ENCODE measurements around the gene PSMD12.
A peak's percentile ranks its signal among the peaks of the same experiment; 100 is the strongest.

The PSMD12 gene

GRCh38 chr17:67386965-67387551 is 20.7 kb upstream of the PSMD12 start:
- no peaks in the 10 kb centered on the region for H3K36me3 ChIP-seq (ENCODE audit: control insufficient read depth, insufficient read depth, low read length, severe bottlenecking)
- DNase-seq (ENCODE audit: low read depth), result peak; percentile 61
- H3K9me3 ChIP-seq (ENCODE audit: control insufficient read depth, low read length), result no peaks in the 10 kb centered on the region

DNA sequence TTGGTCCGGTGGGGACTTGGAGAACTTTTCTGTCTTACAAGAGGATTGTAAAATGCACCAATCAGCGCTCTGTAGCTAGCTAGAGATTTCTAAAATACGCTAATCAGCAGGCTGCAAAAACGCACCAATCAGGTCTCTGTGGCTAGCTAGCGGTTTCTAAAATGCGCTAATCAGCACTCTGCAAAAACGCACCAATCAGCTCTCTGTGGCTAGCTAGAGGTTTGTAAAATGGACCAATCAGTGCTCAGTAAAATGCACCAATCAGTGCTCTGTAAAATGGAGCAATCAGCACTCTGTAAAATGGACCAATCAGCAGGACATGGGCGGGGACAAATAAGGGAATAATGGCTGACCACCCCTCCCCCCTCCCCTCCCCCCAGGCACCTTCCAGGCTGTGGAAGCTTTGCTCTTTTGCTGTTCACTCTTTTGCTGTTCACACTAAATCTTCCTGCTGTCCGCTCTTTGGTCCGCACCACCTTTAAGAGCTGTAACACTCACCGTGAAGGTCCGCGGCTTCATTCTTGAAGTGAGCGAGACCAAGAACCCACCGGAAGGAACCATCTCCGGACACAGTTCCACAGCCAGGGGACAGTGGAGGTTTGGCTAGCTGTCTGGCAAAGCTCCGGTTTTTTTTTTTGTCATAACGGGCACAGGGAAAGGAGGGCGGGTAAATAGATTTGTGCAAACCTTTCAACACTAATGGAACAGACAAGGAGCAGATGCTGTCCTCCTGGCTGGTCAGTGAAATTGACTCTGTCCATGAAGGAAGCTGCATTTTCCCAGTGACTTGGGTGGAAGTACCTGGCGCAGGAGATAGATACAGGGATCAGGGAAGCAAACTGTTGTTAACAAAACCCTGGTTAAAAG is 19.0 kb upstream of the PSMD12 start:
- no peaks in the 10 kb centered on the region for H3K36me3 ChIP-seq (ENCODE audit: control insufficient read depth, insufficient read depth, low read length, severe bottlenecking)
- peaks cover 2% of the 10 kb centered on the region for H3K4me1 ChIP-seq (ENCODE audit: control insufficient read depth, insufficient read depth, low read length)
- no peak overlapping the region for H3K9ac ChIP-seq (ENCODE audit: low read length)
- DNase-seq (ENCODE audit: low read depth), result no peak
- no peaks in the 10 kb centered on the region for H3K9me3 ChIP-seq (ENCODE audit: control insufficient read depth, low read length)
- H3K27me3 ChIP-seq (replicated peaks; ENCODE audit: control insufficient read depth, insufficient read depth, low read length), result no peaks in the 10 kb centered on the region
- no peak overlapping the region for H3K4me3 ChIP-seq (ENCODE audit: low read length)

More at GRCh38 chr17:67386965-67387551, 20.7 kb upstream of the PSMD12 start:
- Histone ChIP-seq H3K4me3 (ENCODE audit: low read length) (no peak overlapping the region), H3K9ac (ENCODE audit: low read length) (no peak overlapping the region), H3K27me3 (replicated peaks; ENCODE audit: control insufficient read depth, insufficient read depth, low read length) (no peaks in the 10 kb centered on the region), H3K4me1 (ENCODE audit: control insufficient read depth, insufficient read depth, low read length) (peaks cover 10% of the 10 kb centered on the region)

GRCh38 chr17:67381929-67382257 is 15.5 kb upstream of the PSMD12 start:
- H3K9ac ChIP-seq (ENCODE audit: low read length), result no peak overlapping the region

GRCh38 chr17:67379251-67379630 is 12.9 kb upstream of the PSMD12 start:
- Histone ChIP-seq H3K4me3 (ENCODE audit: low read length) (peak overlapping the region; percentile 87), H3K36me3 (ENCODE audit: control insufficient read depth, insufficient read depth, low read length, severe bottlenecking) (no peaks in the 10 kb centered on the region), H3K27me3 (replicated peaks; ENCODE audit: control insufficient read depth, insufficient read depth, low read length) (no peaks in the 10 kb centered on the region), H3K9ac (ENCODE audit: low read length) (peak overlapping the region; percentile 80), H3K9me3 (ENCODE audit: control insufficient read depth, low read length) (no peaks in the 10 kb centered on the region), H3K4me1 (ENCODE audit: control insufficient read depth, insufficient read depth, low read length) (peaks cover 17% of the 10 kb centered on the region)
- no peak for DNase-seq (ENCODE audit: low read depth)

More at GRCh38 chr17:67381929-67382257, 15.5 kb upstream of the PSMD12 start:
- no peaks in the 10 kb centered on the region for H3K36me3 ChIP-seq (ENCODE audit: control insufficient read depth, insufficient read depth, low read length, severe bottlenecking)
- no peak overlapping the region for H3K4me3 ChIP-seq (ENCODE audit: low read length)
- H3K27me3 ChIP-seq (replicated peaks; ENCODE audit: control insufficient read depth, insufficient read depth, low read length), result no peaks in the 10 kb centered on the region
- no peak for DNase-seq (ENCODE audit: low read depth)
- H3K4me1 ChIP-seq (ENCODE audit: control insufficient read depth, insufficient read depth, low read length), result peaks cover 6% of the 10 kb centered on the region
- no peaks in the 10 kb centered on the region for H3K9me3 ChIP-seq (ENCODE audit: control insufficient read depth, low read length)

- peak overlapping the region; percentile 80 for H3K9ac ChIP-seq (ENCODE audit: low read length)
- peak overlapping the region; percentile 87 for H3K4me3 ChIP-seq (ENCODE audit: low read length)
- no peaks in the 10 kb centered on the region for H3K9me3 ChIP-seq (ENCODE audit: control insufficient read depth, low read length)
- peaks cover 17% of the 10 kb centered on the region for H3K4me1 ChIP-seq (ENCODE audit: control insufficient read depth, insufficient read depth, low read length)
- H3K36me3 ChIP-seq (ENCODE audit: control insufficient read depth, insufficient read depth, low read length, severe bottlenecking), result no peaks in the 10 kb centered on the region
- no peaks in the 10 kb centered on the region for H3K27me3 ChIP-seq (replicated peaks; ENCODE audit: control insufficient read depth, insufficient read depth, low read length)
- DNase-seq (ENCODE audit: low read depth), result peak; percentile 93
These were observed 12.3 kb upstream of the PSMD12 start for GRCh38 chr17:67378454-67379250.

- Histone ChIP-seq H3K36me3 (ENCODE audit: control insufficient read depth, insufficient read depth, low read length, severe bottlenecking) (no peaks in the 10 kb centered on the region), H3K27me3 (replicated peaks; ENCODE audit: control insufficient read depth, insufficient read depth, low read length) (no peaks in the 10 kb centered on the region), H3K9me3 (ENCODE audit: control insufficient read depth, low read length) (no peaks in the 10 kb centered on the region), H3K4me3 (ENCODE audit: low read length) (peak overlapping the region; percentile 87), H3K4me1 (ENCODE audit: control insufficient read depth, insufficient read depth, low read length) (peaks cover 17% of the 10 kb centered on the region), H3K9ac (ENCODE audit: low read length) (peak overlapping the region; percentile 80)
- DNase-seq (ENCODE audit: low read depth), result peak; percentile 78
These were observed 11.4 kb upstream of the PSMD12 start for GRCh38 chr17:67377488-67378453.

- Histone ChIP-seq H3K9ac (ENCODE audit: low read length) (peak within 1 kb of the TSS; percentile 80), H3K4me3 (ENCODE audit: low read length) (peak within 1 kb of the TSS; percentile 87), H3K9me3 (ENCODE audit: control insufficient read depth, low read length) (no peaks in the 10 kb centered on the region), H3K4me1 (ENCODE audit: control insufficient read depth, insufficient read depth, low read length) (peaks cover 17% of the 10 kb centered on the region), H3K27me3 (replicated peaks; ENCODE audit: control insufficient read depth, insufficient read depth, low read length) (no peaks in the 10 kb centered on the region), H3K36me3 (ENCODE audit: control insufficient read depth, insufficient read depth, low read length, severe bottlenecking) (no peaks in the 10 kb centered on the region)
- peak; percentile 98 for DNase-seq (ENCODE audit: low read depth)
These were observed 10.5 kb upstream of the PSMD12 start, which contains the start of gene PITPNC1 for GRCh38 chr17:67376737-67377487. Gene PITPNC1 (plus strand): TSS chr17:67377281.

GRCh38 chr17:67376415-67376736 is 10.0 kb upstream of the PSMD12 start:
- Histone ChIP-seq H3K36me3 (ENCODE audit: control insufficient read depth, insufficient read depth, low read length, severe bottlenecking) (no peaks in the 10 kb centered on the region), H3K9me3 (ENCODE audit: control insufficient read depth, low read length) (no peaks in the 10 kb centered on the region), H3K4me1 (ENCODE audit: control insufficient read depth, insufficient read depth, low read length) (peaks cover 17% of the 10 kb centered on the region), H3K27me3 (replicated peaks; ENCODE audit: control insufficient read depth, insufficient read depth, low read length) (no peaks in the 10 kb centered on the region), H3K9ac (ENCODE audit: low read length) (peak overlapping the region; percentile 80), H3K4me3 (ENCODE audit: low read length) (peak overlapping the region; percentile 87)
- DNase-seq (ENCODE audit: low read depth), result peak; percentile 81

DNA sequence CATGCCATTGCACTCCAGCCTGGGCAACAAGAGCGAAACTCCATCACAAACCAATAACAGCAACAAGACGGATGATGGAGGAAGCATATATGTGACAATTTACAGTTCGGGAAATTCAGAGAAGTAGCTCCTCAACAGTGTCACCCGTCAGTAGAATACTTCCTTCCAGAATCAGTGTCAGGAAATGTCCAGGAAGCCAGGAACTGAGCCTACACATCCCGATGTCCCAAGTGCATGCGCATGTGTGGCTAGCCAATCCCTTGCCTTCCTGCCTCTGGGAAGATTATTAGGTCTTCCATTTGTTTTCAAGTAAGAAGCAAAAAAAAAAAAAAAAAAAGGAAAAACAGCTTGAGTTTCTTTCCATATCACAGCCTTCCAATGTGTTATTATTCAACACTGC is 9.3 kb upstream of the PSMD12 start:
- DNase-seq (ENCODE audit: low read depth), result no peak
- no peak overlapping the region for H3K9ac ChIP-seq (ENCODE audit: low read length)
- H3K4me1 ChIP-seq (ENCODE audit: control insufficient read depth, insufficient read depth, low read length), result peaks cover 17% of the 10 kb centered on the region
- H3K36me3 ChIP-seq (ENCODE audit: control insufficient read depth, insufficient read depth, low read length, severe bottlenecking), result no peaks in the 10 kb centered on the region
- H3K27me3 ChIP-seq (replicated peaks; ENCODE audit: control insufficient read depth, insufficient read depth, low read length), result no peaks in the 10 kb centered on the region
- no peaks in the 10 kb centered on the region for H3K9me3 ChIP-seq (ENCODE audit: control insufficient read depth, low read length)
- no peak overlapping the region for H3K4me3 ChIP-seq (ENCODE audit: low read length)

DNA sequence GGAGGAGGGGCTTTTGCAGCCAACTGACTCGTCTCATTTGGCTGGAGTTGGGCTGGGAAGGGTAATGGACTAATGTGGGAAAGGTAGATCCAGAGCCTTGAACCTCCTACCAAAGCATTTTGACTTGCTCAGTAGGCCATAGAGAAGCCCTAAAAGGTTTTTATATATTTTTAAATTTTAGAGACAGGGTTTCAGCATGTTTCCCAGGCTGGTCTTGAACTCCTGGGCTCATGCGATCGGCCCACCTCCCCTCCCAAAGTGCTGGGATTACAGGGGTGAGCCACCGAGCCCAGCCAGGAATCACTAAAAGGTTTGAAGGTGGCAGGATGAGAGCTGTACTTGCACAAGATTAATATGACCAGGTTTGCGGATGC is 8.7 kb upstream of the PSMD12 start:
- Histone ChIP-seq H3K36me3 (ENCODE audit: control insufficient read depth, insufficient read depth, low read length, severe bottlenecking) (no peaks in the 10 kb centered on the region), H3K9me3 (ENCODE audit: control insufficient read depth, low read length) (no peaks in the 10 kb centered on the region), H3K4me1 (ENCODE audit: control insufficient read depth, insufficient read depth, low read length) (peaks cover 17% of the 10 kb centered on the region), H3K4me3 (ENCODE audit: low read length) (no peak overlapping the region), H3K9ac (ENCODE audit: low read length) (no peak overlapping the region), H3K27me3 (replicated peaks; ENCODE audit: control insufficient read depth, insufficient read depth, low read length) (no peaks in the 10 kb centered on the region)
- no peak for DNase-seq (ENCODE audit: low read depth)
